GM21717 (cell line): Measurements from ENCODE around the gene TPRG1.

Experiments used
- ATAC-seq: cut with Tn5 transposase; IDR thresholded peaks from one replicate; pipeline ENCODE4 v1.9.1; 2021; ENCODE audit warnings: mild to moderate bottlenecking, moderate library complexity; ENCODE audit not compliant: unreplicated experiment

TPRG1 gene

DNA sequence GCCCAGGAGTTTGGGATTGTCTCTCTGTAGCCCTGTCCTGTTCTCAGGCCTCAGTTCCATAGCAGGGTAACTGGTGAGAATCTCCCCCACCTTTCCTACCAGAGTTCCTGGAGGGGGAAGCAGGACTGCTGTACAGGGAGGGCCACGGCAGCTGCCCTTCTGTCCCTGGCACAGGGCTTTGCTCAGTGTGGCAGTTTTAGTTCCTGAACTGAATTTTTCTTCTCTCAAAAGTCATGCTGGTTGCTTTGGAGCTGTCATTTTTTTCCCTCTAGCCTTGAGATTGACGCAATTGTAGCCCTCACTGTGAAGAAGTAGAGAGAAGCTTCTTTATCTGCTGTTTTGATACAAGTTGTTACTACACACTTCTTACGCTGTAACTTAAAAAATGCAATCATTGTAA is 55.5 kb downstream of the TPRG1 start:
- no peak for ATAC-seq

DNA sequence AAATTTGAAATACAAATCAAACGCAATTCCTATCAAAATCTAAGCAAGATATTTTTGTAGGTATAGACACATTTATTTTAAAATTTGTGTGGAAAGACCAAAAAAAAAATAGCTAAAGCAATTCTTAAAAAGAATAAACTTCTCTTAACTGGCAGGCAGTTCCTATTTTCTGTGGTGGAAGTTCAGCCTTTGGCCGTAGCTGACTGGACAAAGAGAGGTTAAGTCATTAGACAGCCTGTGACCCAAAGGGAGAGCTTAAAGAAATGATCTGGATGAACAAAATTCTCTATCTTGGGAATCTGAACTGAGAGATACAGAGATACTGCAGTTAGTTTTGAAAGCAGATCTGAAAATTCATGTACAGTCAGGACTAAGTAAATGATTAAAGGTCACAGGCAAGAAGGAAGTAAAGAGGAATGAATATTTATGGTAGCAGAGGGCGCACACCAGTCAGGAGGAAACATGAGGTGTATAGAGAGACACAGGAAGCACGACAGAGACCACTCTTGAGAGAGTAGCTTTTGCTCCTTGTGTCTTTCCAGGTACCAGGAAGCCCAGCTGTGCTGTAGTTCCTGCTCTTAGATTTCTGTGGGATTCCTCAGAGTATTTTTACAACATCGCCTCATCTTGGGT is 57.5 kb downstream of the TPRG1 start:
- ATAC-seq: no peak

GRCh38 chr3:189232790-189233189 is 61.0 kb downstream of the TPRG1 start:
- ATAC-seq: no peak

GRCh38 chr3:189233225-189233858 is 61.6 kb downstream of the TPRG1 start:
- no peak for ATAC-seq

GRCh38 chr3:189235214-189235613 is 63.4 kb downstream of the TPRG1 start:
- ATAC-seq: no peak

DNA sequence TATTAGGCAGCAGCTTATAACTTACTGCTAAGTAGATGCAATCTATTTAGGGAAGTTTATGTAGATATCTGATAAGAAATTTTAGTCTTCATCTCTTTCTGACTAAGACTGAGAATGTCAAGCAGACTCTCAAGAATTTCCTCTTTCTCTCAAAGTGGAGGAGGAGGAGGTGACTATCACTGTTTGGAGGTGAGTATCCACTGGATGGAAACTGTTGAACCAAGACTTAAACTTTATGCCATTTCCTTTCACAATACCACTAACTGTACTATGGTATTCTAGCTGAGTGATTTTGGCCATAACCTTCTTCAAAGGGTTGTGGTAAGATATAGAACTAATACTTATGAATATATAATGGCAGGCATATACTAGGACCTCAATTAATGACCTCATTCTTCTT is 64.6 kb downstream of the TPRG1 start:
- peak; percentile 53 for ATAC-seq

GRCh38 chr3:189237526-189237925 is 65.8 kb downstream of the TPRG1 start:
- ATAC-seq: no peak

DNA sequence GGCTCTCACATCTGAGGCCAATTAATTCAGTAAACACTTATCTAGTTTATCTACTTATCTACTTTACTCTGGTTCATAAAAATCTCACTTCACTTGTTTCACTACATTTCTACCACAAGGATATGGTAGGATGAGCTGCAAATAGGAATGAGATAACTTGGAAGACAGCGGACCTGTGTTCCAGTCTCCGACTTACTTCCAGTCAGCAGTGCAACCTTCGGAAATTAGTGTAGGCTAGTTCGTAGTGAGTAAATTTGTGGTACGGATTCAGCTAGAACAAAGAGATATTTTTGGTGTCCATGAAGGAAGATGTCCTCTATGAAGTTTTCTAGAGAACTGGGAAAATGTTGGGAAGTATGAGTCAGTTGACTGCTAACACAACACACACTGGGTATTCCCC is 66.3 kb downstream of the TPRG1 start:
- no peak for ATAC-seq

GRCh38 chr3:189239616-189240015 is 67.8 kb downstream of the TPRG1 start:
- ATAC-seq: no peak

- ATAC-seq: no peak
Measured at GRCh38 chr3:189249987-189250386, 78.2 kb downstream of the TPRG1 start.

DNA sequence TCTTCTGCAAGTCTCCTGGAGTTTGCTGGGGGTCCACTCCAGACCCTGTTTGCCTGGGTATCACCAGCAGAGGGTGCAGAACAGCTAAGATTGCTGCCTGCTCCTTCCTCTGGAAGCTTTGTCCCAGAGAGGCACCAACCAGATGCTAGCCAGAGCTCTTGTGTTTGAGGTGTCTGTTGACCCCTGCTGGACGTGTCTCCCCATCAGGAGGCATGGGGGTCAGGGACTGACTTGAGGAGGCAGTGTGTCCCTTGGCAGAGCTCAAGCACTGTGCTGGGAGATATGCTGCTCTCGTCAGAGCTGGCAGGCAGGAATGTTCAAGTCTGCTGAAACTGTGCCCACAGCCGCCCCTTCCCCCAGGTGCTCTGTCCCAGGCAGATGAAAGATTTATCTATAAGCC is 86.5 kb downstream of the TPRG1 start:
- no peak for ATAC-seq

GRCh38 chr3:189260556-189261493 is 89.1 kb downstream of the TPRG1 start:
- no peak for ATAC-seq

DNA sequence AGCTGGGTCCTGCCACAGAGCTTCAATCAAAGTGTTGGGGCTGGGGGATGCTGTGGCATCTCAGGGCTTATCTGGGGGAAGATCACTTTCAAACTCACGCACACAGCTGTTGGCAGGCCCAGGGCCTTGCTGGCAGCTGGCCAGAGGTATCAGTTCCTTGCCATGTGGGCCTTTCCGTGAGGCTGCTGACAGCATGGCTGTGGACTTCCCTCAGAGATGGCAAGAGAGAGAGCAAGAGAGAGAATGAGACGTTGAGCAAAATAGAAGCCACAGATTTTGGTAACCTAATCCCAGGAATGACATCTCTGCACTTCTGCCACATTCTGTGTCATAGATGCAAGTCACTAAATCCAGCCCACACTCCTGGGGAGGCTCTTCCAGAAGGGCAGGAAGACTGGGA is 91.0 kb downstream of the TPRG1 start:
- ATAC-seq: no peak

- no peak for ATAC-seq
Measured at GRCh38 chr3:189267981-189268613, 96.3 kb downstream of the TPRG1 start.

DNA sequence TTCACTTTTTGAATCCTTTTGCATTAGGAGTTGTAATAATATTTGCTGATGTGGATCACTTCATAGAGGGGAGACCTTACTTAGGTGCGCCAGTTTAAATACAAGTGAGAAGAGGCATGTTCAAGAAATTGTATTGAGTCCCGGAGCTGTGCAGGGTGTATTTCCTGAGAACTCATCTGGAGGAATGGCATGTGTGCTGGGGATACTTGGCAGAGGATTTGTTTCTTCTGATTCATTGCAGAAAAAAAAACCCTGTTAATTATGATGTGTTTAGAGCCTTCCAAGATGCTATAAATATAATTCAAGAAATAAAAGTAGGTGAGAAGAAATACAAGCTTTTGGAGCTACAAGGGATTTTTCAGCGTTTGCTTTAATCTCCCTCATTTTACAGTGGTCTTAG is 97.6 kb downstream of the TPRG1 start:
- ATAC-seq: no peak

DNA sequence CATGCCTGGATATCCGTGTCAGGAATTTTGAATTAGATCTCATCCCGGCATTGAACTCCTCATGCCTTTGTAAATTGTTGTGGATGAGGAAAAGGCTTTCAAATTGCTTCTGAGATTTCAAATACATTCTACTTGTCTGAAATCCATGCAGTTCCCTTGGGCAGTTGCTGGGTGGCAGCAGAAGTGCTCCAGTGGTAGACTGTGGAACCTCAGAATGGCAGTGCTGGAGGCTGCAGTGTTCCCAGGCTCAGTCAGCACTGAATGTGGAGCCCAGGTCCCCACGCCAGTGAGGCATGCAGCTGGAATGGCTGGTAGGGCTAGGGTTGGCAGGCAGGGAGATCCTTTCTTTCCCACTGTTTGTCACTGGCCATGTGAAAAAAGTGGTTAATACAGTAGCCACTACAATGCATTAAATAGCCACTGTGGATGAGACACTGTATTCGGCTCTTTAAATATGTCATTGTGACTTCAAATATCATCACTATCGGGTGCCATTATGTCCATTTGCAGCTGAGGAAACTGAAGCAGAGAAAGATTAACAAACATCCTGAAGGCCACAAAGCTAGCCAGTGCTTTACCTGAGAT is 98.6 kb downstream of the TPRG1 start:
- peak; percentile 70 for ATAC-seq

DNA sequence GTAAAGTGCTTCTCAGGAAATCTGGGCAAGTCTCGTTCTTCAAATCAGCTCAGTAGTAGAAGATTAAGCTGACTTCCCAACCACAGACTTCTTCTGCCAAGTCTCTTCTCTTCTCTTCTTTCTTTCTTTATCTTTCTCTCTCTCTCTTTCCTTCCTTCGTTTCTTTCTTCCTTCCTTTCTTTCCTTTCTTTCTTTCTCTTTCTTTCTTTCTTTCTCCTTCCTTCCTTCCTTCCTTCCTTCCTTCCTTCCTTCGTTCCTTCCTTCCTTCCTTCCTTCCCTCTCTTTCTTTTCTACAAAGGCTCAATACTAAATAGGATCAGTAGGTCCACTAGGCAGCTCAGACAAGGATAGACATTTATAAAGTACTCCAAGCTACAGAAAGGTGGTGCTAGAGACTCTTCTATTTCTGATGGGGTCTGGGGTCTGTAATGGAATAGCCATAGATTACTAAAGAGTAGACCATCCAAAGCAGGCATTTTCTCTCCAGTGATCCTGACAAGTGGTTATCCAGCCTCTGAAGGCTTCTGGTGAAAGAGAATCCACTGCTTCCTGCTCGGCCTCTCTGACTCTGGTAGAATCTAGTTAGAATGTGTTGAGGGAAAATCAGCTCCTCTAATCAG is 100.8 kb downstream of the TPRG1 start:
- no peak for ATAC-seq

- no peak for ATAC-seq
Measured at GRCh38 chr3:189273736-189274135, 102.0 kb downstream of the TPRG1 start.

GRCh38 chr3:189275182-189275581 is 103.4 kb downstream of the TPRG1 start:
- no peak for ATAC-seq

GRCh38 chr3:189275852-189276251 is 104.1 kb downstream of the TPRG1 start:
- no peak for ATAC-seq
